ENCODE measurements around the gene HLA-F.

DNA sequence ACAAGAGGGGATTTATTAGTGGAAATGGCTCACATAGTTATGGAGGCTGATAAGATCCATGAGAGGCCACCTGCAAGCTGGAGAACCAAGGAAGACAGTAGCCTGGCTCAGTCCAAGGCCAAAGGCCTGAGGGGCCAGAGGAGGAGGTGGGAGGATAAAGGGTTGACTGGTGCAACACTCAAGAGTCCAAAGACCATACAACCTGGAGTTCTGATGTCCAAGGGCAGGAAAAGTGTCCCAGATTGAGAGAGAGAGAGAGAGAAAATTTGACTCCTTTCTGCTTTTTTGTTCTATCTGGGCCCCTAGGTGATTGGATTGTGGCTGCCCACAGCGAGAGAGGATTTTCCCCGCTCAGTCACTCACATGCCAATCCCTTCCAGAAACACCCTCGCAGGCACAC lies 8.0 kb downstream of the HLA-F start:
- TF ChIP-seq, protein P1, sequence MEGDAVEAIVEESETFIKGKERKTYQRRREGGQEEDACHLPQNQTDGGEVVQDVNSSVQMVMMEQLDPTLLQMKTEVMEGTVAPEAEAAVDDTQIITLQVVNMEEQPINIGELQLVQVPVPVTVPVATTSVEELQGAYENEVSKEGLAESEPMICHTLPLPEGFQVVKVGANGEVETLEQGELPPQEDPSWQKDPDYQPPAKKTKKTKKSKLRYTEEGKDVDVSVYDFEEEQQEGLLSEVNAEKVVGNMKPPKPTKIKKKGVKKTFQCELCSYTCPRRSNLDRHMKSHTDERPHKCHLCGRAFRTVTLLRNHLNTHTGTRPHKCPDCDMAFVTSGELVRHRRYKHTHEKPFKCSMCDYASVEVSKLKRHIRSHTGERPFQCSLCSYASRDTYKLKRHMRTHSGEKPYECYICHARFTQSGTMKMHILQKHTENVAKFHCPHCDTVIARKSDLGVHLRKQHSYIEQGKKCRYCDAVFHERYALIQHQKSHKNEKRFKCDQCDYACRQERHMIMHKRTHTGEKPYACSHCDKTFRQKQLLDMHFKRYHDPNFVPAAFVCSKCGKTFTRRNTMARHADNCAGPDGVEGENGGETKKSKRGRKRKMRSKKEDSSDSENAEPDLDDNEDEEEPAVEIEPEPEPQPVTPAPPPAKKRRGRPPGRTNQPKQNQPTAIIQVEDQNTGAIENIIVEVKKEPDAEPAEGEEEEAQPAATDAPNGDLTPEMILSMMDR (IDR thresholded peaks at IDR 0.05), result no peak
- TF ChIP-seq POLR2AphosphoS5 (IDR thresholded peaks at IDR 0.05), result no peak

Data from prostate gland (tissue), 2 donors.